DND-41 (cell line): Measurements from ENCODE around the gene WDR88.

ENCODE experiments used
- ATAC-seq: fragments of 200-7000 bp; cut with Tn5 transposase; 3 replicates; pipeline ENCODE4 v1.9.1; 2021; ENCODE audit warnings: low read depth; ENCODE audit not compliant: insufficient read depth
- DNase-seq: peaks from one replicate; pipeline ENCODE4 v3.0.0-alpha.2; 2020
- H2AFZ ChIP-seq: 2 replicates; pipeline ENCODE4 v1.6.0; 2012; ENCODE audit warnings: low read depth, low read length
- H3K27ac ChIP-seq: 2 replicates; pipeline ENCODE4 v1.5.1; 2012; ENCODE audit warnings: low read length, inconsistent platforms
- H3K27me3 ChIP-seq: fragments of 200-600 bp; sonication (generic); 2 replicates; pipeline ENCODE4 v1.6.0; 2012; ENCODE audit warnings: low read length, mild to moderate bottlenecking, inconsistent platforms; ENCODE audit not compliant: insufficient read depth, poor library complexity
- H3K36me3 ChIP-seq: 2 replicates; pipeline ENCODE4 v1.5.1; 2012; ENCODE audit warnings: low read length, inconsistent platforms; ENCODE audit not compliant: insufficient read depth
- H3K4me1 ChIP-seq: 2 replicates; pipeline ENCODE4 v1.5.1; 2012; ENCODE audit warnings: mild to moderate bottlenecking, low read length; ENCODE audit not compliant: insufficient read depth
- H3K4me2 ChIP-seq: 2 replicates; pipeline ENCODE4 v1.6.0; 2012; ENCODE audit warnings: mild to moderate bottlenecking, moderate library complexity, low read length, inconsistent platforms; ENCODE audit not compliant: insufficient read depth
- H3K4me3 ChIP-seq, 2 experiments: fragments of 200-600 bp in 1 of 2; shearing (Covaris generic) in 1 of 2; 2 replicates each; pipeline ENCODE4 v1.5.1; 2012 to 2016; ENCODE audit warnings: inconsistent platforms in 2 of 2, low read length in 2 of 2, mild to moderate bottlenecking in 2 of 2, low read depth in 1 of 2, moderate library complexity in 1 of 2
- H3K79me2 ChIP-seq: 2 replicates; pipeline ENCODE4 v1.6.0; 2012; ENCODE audit warnings: low read length, inconsistent platforms; ENCODE audit not compliant: insufficient read depth
- H3K9ac ChIP-seq: 2 replicates; pipeline ENCODE4 v1.6.0; 2012; ENCODE audit warnings: low read depth, mild to moderate bottlenecking, inconsistent platforms, low read length, moderate library complexity
- H3K9me3 ChIP-seq: 2 replicates; pipeline ENCODE4 v1.5.1; 2012; ENCODE audit warnings: low read length, moderate library complexity, mild to moderate bottlenecking, inconsistent platforms; ENCODE audit not compliant: insufficient read depth, severe bottlenecking
- H4K20me1 ChIP-seq: 2 replicates; pipeline ENCODE4 v1.6.0; 2012; ENCODE audit warnings: low read length; ENCODE audit not compliant: insufficient read depth
- CTCF ChIP-seq: IDR thresholded peaks from 2 replicates; pipeline ENCODE4 v1.5.1; 2012; ENCODE audit warnings: borderline replicate concordance, low read length, moderate library complexity, mild to moderate bottlenecking; ENCODE audit not compliant: poor library complexity, severe bottlenecking; ENCODE audit errors: extremely low read depth
- EZH2 ChIP-seq: IDR thresholded peaks from 3 replicates; pipeline ENCODE4 v1.6.1; 2012; ENCODE audit warnings: borderline replicate concordance, low read depth, mild to moderate bottlenecking, moderate library complexity, low read length, inconsistent platforms; ENCODE audit not compliant: severe bottlenecking

The WDR88 gene

DNA sequence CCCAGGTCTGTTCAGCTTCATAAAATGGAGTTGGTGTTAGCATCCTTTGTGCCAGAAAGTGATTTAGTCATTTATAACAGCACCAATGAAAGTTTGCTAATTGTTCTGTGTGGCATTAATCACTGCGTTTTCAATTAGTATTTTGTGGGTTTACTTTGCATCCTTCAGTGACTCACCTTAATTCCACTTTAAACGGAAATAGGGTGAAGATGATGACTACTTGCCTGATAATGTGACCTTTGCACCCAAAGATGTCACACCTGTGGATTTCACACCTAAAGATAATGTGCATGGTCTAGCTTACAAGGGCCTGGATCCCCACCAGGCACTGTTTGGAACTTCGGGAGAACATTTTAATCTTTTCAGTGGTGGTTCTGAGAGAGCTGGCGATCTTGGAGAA, 35.9 kb upstream of the WDR88 start:
- DNase-seq (no peak), ATAC-seq (no peak)
- no peak overlapping the region for H3K9ac ChIP-seq
- no peaks in the 10 kb centered on the region for H3K79me2 ChIP-seq
- H3K36me3 ChIP-seq, result peaks cover 58% of the 10 kb centered on the region
- H3K4me1 ChIP-seq, result no peaks in the 10 kb centered on the region
- no peaks in the 10 kb centered on the region for H3K9me3 ChIP-seq
- H3K4me3 ChIP-seq, result no peak overlapping the region
- H3K27ac ChIP-seq, result no peak overlapping the region
- H4K20me1 ChIP-seq, result no peaks in the 10 kb centered on the region
- H2AFZ ChIP-seq, result no peak overlapping the region
- H3K4me2 ChIP-seq, result no peak overlapping the region
- TF ChIP-seq CTCF (no peak), EZH2 (no peak)
- no peaks in the 10 kb centered on the region for H3K27me3 ChIP-seq

GRCh38 chr19:33098055-33098534, 33.8 kb upstream of the WDR88 start:
- no peak overlapping the region for H3K4me3 ChIP-seq
- H3K4me2 ChIP-seq, result no peak overlapping the region
- no peaks in the 10 kb centered on the region for H3K9me3 ChIP-seq
- no peak for DNase-seq
- ATAC-seq, result no peak
- TF ChIP-seq EZH2 (no peak), CTCF (no peak)
- H2AFZ ChIP-seq, result no peak overlapping the region
- H3K4me1 ChIP-seq, result no peaks in the 10 kb centered on the region
- no peak overlapping the region for H3K9ac ChIP-seq
- H3K27ac ChIP-seq, result no peak overlapping the region
- no peaks in the 10 kb centered on the region for H4K20me1 ChIP-seq
- no peaks in the 10 kb centered on the region for H3K27me3 ChIP-seq
- no peaks in the 10 kb centered on the region for H3K79me2 ChIP-seq
- peaks cover 53% of the 10 kb centered on the region for H3K36me3 ChIP-seq

GRCh38 chr19:33100894-33101644, 30.8 kb upstream of the WDR88 start:
- no peak overlapping the region for H3K27ac ChIP-seq

More at GRCh38 chr19:33100894-33101644, 30.8 kb upstream of the WDR88 start:
- H3K27me3 ChIP-seq, result no peaks in the 10 kb centered on the region
- DNase-seq (no peak), ATAC-seq (no peak)
- H3K79me2 ChIP-seq, result no peaks in the 10 kb centered on the region
- no peak overlapping the region for H3K4me3 ChIP-seq
- H2AFZ ChIP-seq, result no peak overlapping the region
- H3K9me3 ChIP-seq, result no peaks in the 10 kb centered on the region
- no peak overlapping the region for H3K4me2 ChIP-seq
- no peak for TF ChIP-seq CTCF
- no peak for TF ChIP-seq EZH2
- no peaks in the 10 kb centered on the region for H4K20me1 ChIP-seq
- peaks cover 37% of the 10 kb centered on the region for H3K36me3 ChIP-seq
- no peak overlapping the region for H3K9ac ChIP-seq
- no peaks in the 10 kb centered on the region for H3K4me1 ChIP-seq
